ENCODE data around the gene GGTA1. TPM values are rescaled to one million over a fixed set of nuclear protein-coding genes. Genes with fewer than 3 reads are reported as not detected.

Gene GGTA1
- total and polyA plus RNA-seq, 2 experiments from 2014 or later: 0.16 TPM; not detected in 1

GRCh38 chr9:121434969-121435368 is 64.7 kb downstream of the GGTA1 start (continued):
- TF ChIP-seq CREB1 (CRISPR knock-in tag; IDR thresholded peaks at IDR 0.05; ENCODE audit: low read depth) (no peak), EZH2 (IDR thresholded peaks at IDR 0.05; ENCODE audit: low read depth, unreplicated experiment) (no peak)

GRCh38 chr9:121427899-121428298 is 71.7 kb downstream of the GGTA1 start:
- H3K36me3 ChIP-seq (ENCODE audit: insufficient read depth): no peaks in the 10 kb centered on the region
- Mint-ChIP-seq H3K36me3 (ENCODE audit: low read depth) (no peaks in the 10 kb centered on the region), H3K27ac (no peak overlapping the region), H3K27me3 (ENCODE audit: insufficient read depth, low read depth, poor library complexity) (no peaks in the 10 kb centered on the region), H3K4me1 (no peaks in the 10 kb centered on the region), H3K4me3 (no peak overlapping the region), H3K9me3 (no peaks in the 10 kb centered on the region; the same call in 2 of the 3 replicates)
- H3K9me2 ChIP-seq (ENCODE audit: insufficient read depth): peaks cover 4% of the 10 kb centered on the region; the same call in 1 of the 2 replicates
- H3K4me3 ChIP-seq: no peak overlapping the region
- no peaks in the 10 kb centered on the region for H3K79me2 ChIP-seq (replicated peaks; ENCODE audit: insufficient read depth)
- TF ChIP-seq NANOG (IDR thresholded peaks at IDR 0.05; ENCODE audit: borderline replicate concordance) (no peak), ZNF462 (CRISPR knock-in tag; IDR thresholded peaks at IDR 0.05) (no peak), ZNF331 (CRISPR knock-in tag; IDR thresholded peaks at IDR 0.05; ENCODE audit: low read depth) (no peak), CREB1 (CRISPR knock-in tag; IDR thresholded peaks at IDR 0.05; ENCODE audit: low read depth) (no peak), EZH2 (IDR thresholded peaks at IDR 0.05; ENCODE audit: low read depth, unreplicated experiment) (no peak), CTCF (conservative IDR thresholded peaks at IDR 0.05; ENCODE audit: low read depth in 2 of 2) (no peak), JUNB (IDR thresholded peaks at IDR 0.05; ENCODE audit: unreplicated experiment) (no peak), ETS1 (IDR thresholded peaks at IDR 0.05) (no peak), ZNF114 (CRISPR knock-in tag; IDR thresholded peaks at IDR 0.05) (no peak), EZH2phosphoT487 (IDR thresholded peaks at IDR 0.05; ENCODE audit: unreplicated experiment) (no peak), STAT1 (IDR thresholded peaks at IDR 0.05; ENCODE audit: unreplicated experiment) (no peak), POLR2AphosphoS5 (IDR thresholded peaks at IDR 0.05; ENCODE audit: low read depth) (no peak), REST (IDR thresholded peaks at IDR 0.05; ENCODE audit: unreplicated experiment) (no peak)
- H3K4me1 ChIP-seq (ENCODE audit: insufficient read depth): peaks cover 12% of the 10 kb centered on the region
- ATAC-seq (no peak), DNase-seq (ENCODE audit: low spot score) (no peak)
- no peak overlapping the region for H3K27ac ChIP-seq (ENCODE audit: low read depth)
- no peaks in the 10 kb centered on the region for H3K27me3 ChIP-seq (ENCODE audit: insufficient read depth)
- H4K20me1 ChIP-seq (replicated peaks; ENCODE audit: insufficient read depth): no peaks in the 10 kb centered on the region
- H3F3A ChIP-seq (replicated peaks; ENCODE audit: low read depth): no peaks in the 10 kb centered on the region
- H3K4me2 ChIP-seq: no peak overlapping the region
- H2AFZ ChIP-seq: no peak overlapping the region

All from GM23338 (cell line).